IMR-90 (cell line): ENCODE results near the gene OGFOD1. TPM values are rescaled to one million over a fixed set of nuclear protein-coding genes. Genes with fewer than 3 reads are reported as not detected.

Experiments used
- ATAC-seq: fragments of 200-7000 bp; cut with Tn5 transposase; 2 replicates; pipeline ENCODE4 v1.9.1; 2020; ENCODE audit warnings: low read depth, mild to moderate bottlenecking, moderate library complexity
- BruUV-seq: library from RNA; stranded (reverse); fragments of 400-500 nt; replicated peaks from 2 replicates; lab custom pipeline; 2021; lab: Mats Ljungman, UMichigan
- CTCF ChIA-PET: fragments of 300-600 bp; formaldehyde crosslinking; extraction: SDS; loops from one replicate; lab custom pipeline; 2021; ENCODE audit warnings: antibody characterized with exemption; lab: Yijun Ruan, JAX
- POLR2A ChIA-PET: fragments of 300-600 bp; sonication (Branson Sonifier 250); formaldehyde crosslinking; loops from one replicate; lab custom pipeline; 2022; ENCODE audit warnings: antibody characterized with exemption; ENCODE audit not compliant: unreplicated experiment; lab: Charles Lee
- DNase-seq: peaks from one replicate; pipeline ENCODE4 v3.0.0; 2013
- H2AFZ ChIP-seq: replicated peaks from 2 replicates; pipeline ENCODE3; 2013; ENCODE audit warnings: low read length, mild to moderate bottlenecking; ENCODE audit not compliant: poor library complexity
- H2AK5ac ChIP-seq: 2 replicates; pipeline ENCODE4 v1.6.1; 2013; ENCODE audit warnings: low read depth, low read length, inconsistent platforms
- H2AK9ac ChIP-seq: replicated peaks from 2 replicates; pipeline ENCODE3; 2013; ENCODE audit warnings: mild to moderate bottlenecking, low read depth, low read length, moderate library complexity; ENCODE audit not compliant: poor library complexity
- H2BK120ac ChIP-seq: 2 replicates; pipeline ENCODE4 v1.6.1; 2013; ENCODE audit warnings: low read depth, low read length, inconsistent platforms
- H2BK15ac ChIP-seq: 3 replicates; pipeline ENCODE4 v1.6.1; 2013; ENCODE audit warnings: low read depth, low read length, inconsistent platforms
- H2BK20ac ChIP-seq: 2 replicates; pipeline ENCODE4 v1.6.1; 2013; ENCODE audit warnings: low read depth, mild to moderate bottlenecking, inconsistent platforms, low read length, moderate library complexity
- H2BK5ac ChIP-seq: 2 replicates; pipeline ENCODE4 v1.6.1; 2013; ENCODE audit warnings: mild to moderate bottlenecking, low read depth, low read length, inconsistent platforms; ENCODE audit not compliant: poor library complexity, severe bottlenecking
- H3K14ac ChIP-seq: replicated peaks from 2 replicates; pipeline ENCODE4 v1.6.1; 2013; ENCODE audit warnings: low read depth, low read length, inconsistent platforms
- H3K18ac ChIP-seq: 2 replicates; pipeline ENCODE4 v1.6.1; 2013; ENCODE audit warnings: low read depth, low read length, control low read depth
- H3K23ac ChIP-seq: 2 replicates; pipeline ENCODE4 v1.6.1; 2013; ENCODE audit warnings: low read depth, low read length, inconsistent platforms
- H3K27ac ChIP-seq: 2 replicates; pipeline ENCODE4 v1.5.1; 2013; ENCODE audit warnings: mild to moderate bottlenecking, control low read depth, low read length; ENCODE audit not compliant: insufficient read depth
- H3K27me3 ChIP-seq: 2 replicates; pipeline ENCODE4 v1.6.1; 2013; ENCODE audit warnings: low read length; ENCODE audit not compliant: control insufficient read depth, insufficient read depth
- H3K36me3 ChIP-seq: 2 replicates; pipeline ENCODE4 v1.6.1; 2013; ENCODE audit warnings: low read length, mixed read lengths; ENCODE audit not compliant: control insufficient read depth, insufficient read depth
- H3K4ac ChIP-seq: 2 replicates; pipeline ENCODE4 v1.6.1; 2013; ENCODE audit warnings: low read depth, low read length, inconsistent platforms
- H3K4me1 ChIP-seq: 2 replicates; pipeline ENCODE4 v1.6.1; 2013; ENCODE audit warnings: low read length, mixed read lengths; ENCODE audit not compliant: control insufficient read depth, insufficient read depth
- H3K4me2 ChIP-seq: 2 replicates; pipeline ENCODE4 v1.6.1; 2013; ENCODE audit warnings: low read depth, mild to moderate bottlenecking, control low read depth, low read length, moderate library complexity
- H3K4me3 ChIP-seq: 2 replicates; pipeline ENCODE4 v1.5.1; 2013; ENCODE audit warnings: low read depth, mild to moderate bottlenecking, control low read depth, low read length, moderate library complexity; ENCODE audit not compliant: insufficient read depth
- H3K56ac ChIP-seq: 2 replicates; pipeline ENCODE4 v1.6.1; 2013; ENCODE audit warnings: low read length, inconsistent platforms; ENCODE audit not compliant: insufficient read depth; ENCODE audit errors: extremely low read depth
- H3K79me1 ChIP-seq, 2 experiments: 2 replicates each; pipeline ENCODE4 v1.6.1; 2013; ENCODE audit warnings: low read length in 2 of 2, inconsistent platforms in 1 of 2, low read depth in 1 of 2
- H3K9ac ChIP-seq: 2 replicates; pipeline ENCODE4 v1.6.1; 2013; ENCODE audit warnings: low read depth, low read length, control low read depth
- H3K9me1 ChIP-seq: 2 replicates; pipeline ENCODE4 v1.6.1; 2013; ENCODE audit warnings: low read length, inconsistent platforms; ENCODE audit not compliant: insufficient read depth
- H3K9me3 ChIP-seq: 2 replicates; pipeline ENCODE4 v1.6.1; 2013; ENCODE audit warnings: low read length; ENCODE audit not compliant: control insufficient read depth, insufficient read depth
- H4K20me1 ChIP-seq: 2 replicates; pipeline ENCODE4 v1.6.1; 2013; ENCODE audit warnings: low read length, inconsistent platforms; ENCODE audit not compliant: insufficient read depth
- H4K5ac ChIP-seq: 2 replicates; pipeline ENCODE4 v1.6.1; 2013; ENCODE audit warnings: mild to moderate bottlenecking, low read depth, low read length, control low read depth
- H4K8ac ChIP-seq, 2 experiments: 2 replicates each; pipeline ENCODE4 v1.6.1; 2013; ENCODE audit warnings: low read depth in 2 of 2, low read length in 2 of 2, control low read depth in 1 of 2, inconsistent platforms in 1 of 2
- H4K91ac ChIP-seq: 2 replicates; pipeline ENCODE4 v1.6.1; 2013; ENCODE audit warnings: low read depth, low read length, inconsistent platforms; ENCODE audit not compliant: insufficient read depth
- BHLHE40 ChIP-seq: fragments of 150-350 bp; IDR thresholded peaks from 2 replicates; pipeline ENCODE4 v1.6.1; 2016; ENCODE audit warnings: mild to moderate bottlenecking, low read depth, low read length
- CEBPB ChIP-seq: IDR thresholded peaks from 2 replicates; pipeline ENCODE4 v1.6.1; 2012; ENCODE audit warnings: low read depth, low read length, improper control_type of control experiment
- CHD1 ChIP-seq: IDR thresholded peaks from 2 replicates; pipeline ENCODE4 v1.6.1; 2012; ENCODE audit warnings: low read depth, low read length, improper control_type of control experiment
- CTCF ChIP-seq: conservative IDR thresholded peaks from 2 replicates; pipeline ENCODE4 v1.5.1; 2012; ENCODE audit warnings: mild to moderate bottlenecking, low read depth, low read length, improper control_type of control experiment
- ELK1 ChIP-seq: fragments of 150-350 bp; IDR thresholded peaks from 2 replicates; pipeline ENCODE4 v1.6.1; 2016; ENCODE audit warnings: low read depth, mild to moderate bottlenecking, low read length, moderate library complexity, borderline replicate concordance
- FOS ChIP-seq: fragments of 150-350 bp; IDR thresholded peaks from 2 replicates; pipeline ENCODE4 v1.6.1; 2016; ENCODE audit warnings: low read depth, low read length
- MAZ ChIP-seq: IDR thresholded peaks from 2 replicates; pipeline ENCODE4 v1.6.1; 2012; ENCODE audit warnings: low read depth, mild to moderate bottlenecking, low read length, improper control_type of control experiment, moderate library complexity, borderline replicate concordance
- MXI1 ChIP-seq: IDR thresholded peaks from 2 replicates; pipeline ENCODE4 v1.6.1; 2012; ENCODE audit warnings: low read depth, mild to moderate bottlenecking, low read length, moderate library complexity, borderline replicate concordance
- NFE2L2 ChIP-seq: fragments of 150-350 bp; IDR thresholded peaks from 2 replicates; pipeline ENCODE4 v1.6.1; 2016; ENCODE audit warnings: low read depth, mild to moderate bottlenecking, low read length
- POLR2A ChIP-seq: IDR thresholded peaks from 2 replicates; pipeline ENCODE4 v1.6.1; 2012; ENCODE audit warnings: mild to moderate bottlenecking, low read depth, low read length
- RAD21 ChIP-seq: IDR thresholded peaks from 2 replicates; pipeline ENCODE4 v1.6.1; 2012; ENCODE audit warnings: low read length, improper control_type of control experiment
- SMC3 ChIP-seq: fragments of 150-350 bp; IDR thresholded peaks from 2 replicates; pipeline ENCODE4 v1.6.1; 2016; ENCODE audit warnings: low read depth, mild to moderate bottlenecking, antibody characterized with exemption, low read length, moderate library complexity
- WGBS, 2 experiments: methylation state at CpG; one replicate each; pipeline versions ENCODE4 v1.1.5 to v1.1.7; 2013; ENCODE audit warnings: missing lambda C conversion rate in 2 of 2; ENCODE audit not compliant: insufficient read length in 1 of 2; ENCODE audit errors: extremely low coverage in 2 of 2; 5-methylcytosine and 5-hydroxymethylcytosine counted together
- dilution Hi-C: fragments of 300-500 bp; cut with HindIII; formaldehyde crosslinking; loops from one replicate; pipeline ENCODE4 v1.14.3; 2018; ENCODE audit warnings: low sequenced_read_pairs; ENCODE audit not compliant: unreplicated experiment
- in situ Hi-C: fragments of 300-500 bp; cut with MboI; formaldehyde crosslinking; loops from 3 replicates; pipeline ENCODE4 v1.14.3; 2019; ENCODE audit warnings: low sequenced_read_pairs, inconsistent platforms, mixed read lengths
- intact Hi-C: fragments of 100-400 bp; cut with micrococcal nuclease; formaldehyde crosslinking; loops from 2 replicates; pipeline ENCODE4 v1.10.0; 2022
- polyA plus RNA-seq, 3 experiments: library from polyadenylated mRNA; depleted of rRNA; stranded (reverse); fragments of >200 nt; gene quantifications; 2 replicates each; pipeline ENCODE4 v1.2.3, GENCODE V29; 2012; ENCODE audit warnings: low replicate concordance in 1 of 3
- total RNA-seq: library from RNA; depleted of rRNA; stranded (reverse); fragments of >200 nt; gene quantifications from 2 replicates; pipeline ENCODE4 v1.2.3, GENCODE V29; 2012

Gene OGFOD1
- total and polyA plus RNA-seq, 2 of the 4 experiments (the other 2 are of a cell fraction), result 43.5 to 103 TPM

GRCh38 chr16:56424404-56424764 is 27.0 kb upstream of the OGFOD1 start:
- Histone ChIP-seq H3K36me3 (peaks cover 4% of the 10 kb centered on the region; the same call in 1 of the 2 replicates), H4K20me1 (peaks cover 42% of the 10 kb centered on the region), H3K4me2 (peak overlapping the region; percentile 96), H4K5ac (peak overlapping the region; percentile 12; the same call in 1 of the 2 replicates), H2BK120ac (no peak overlapping the region), H2AK5ac (no peak overlapping the region), H2BK20ac (no peak overlapping the region), H3K4me1 (peaks cover 13% of the 10 kb centered on the region), H3K56ac (0 out of 2 replicates have a peak overlapping the region, but pooled peaks have one; percentile 1), H3K4ac (peak overlapping the region; percentile 34; the same call in 1 of the 2 replicates), H2AK9ac (no peak overlapping the region), H4K91ac (peak overlapping the region; percentile 16), H3K4me3 (peak overlapping the region; percentile 93), H3K9me3 (no peaks in the 10 kb centered on the region), H2AFZ (peak overlapping the region; percentile 69), H3K9ac (peak overlapping the region; percentile 94), H3K79me1 (peaks cover 2 to 54% of the 10 kb centered on the region in 2 experiments; a peak in 2 of 4 replicates), H2BK15ac (no peak overlapping the region), H3K9me1 (peaks cover 17% of the 10 kb centered on the region), H4K8ac (peak overlapping the region in 1 of 2 experiments; percentile 25; a peak in 1 of 4 replicates), H3K14ac (peak overlapping the region; percentile 8), H3K18ac (peak overlapping the region; percentile 14; the same call in 1 of the 2 replicates), H3K27me3 (no peaks in the 10 kb centered on the region), H2BK5ac (peak overlapping the region; percentile 59), H3K27ac (peak overlapping the region; percentile 84), H3K23ac (peak overlapping the region; percentile 47)
- no peak for DNase-seq
- POLR2A ChIA-PET, result no interaction called here
- in situ Hi-C loops, result no loop called here
- WGBS, 2 experiments, result 3% methylated on average over 6 of the region's 16 CpGs; no CpG with 5 or more reads in 1 of the 2 experiments
- TF ChIP-seq CHD1 (no peak), NFE2L2 (no peak), CEBPB (no peak), POLR2A (no peak), BHLHE40 (no peak), SMC3 (no peak), CTCF (no peak), RAD21 (no peak), MAZ (no peak), MXI1 (no peak), FOS (no peak), ELK1 (no peak)
- CTCF ChIA-PET, result no interaction called here
- peak; percentile 3 for ATAC-seq
- intact Hi-C loops, result loop anchor here (1.0 to 2.0 kb wide), 2 partner anchors 68 to 92 kb away; no protein-coding TSS in a partner anchor
- dilution Hi-C loops, result no loop called here
- BruUV-seq, result no TSS peak
